GM18870 (cell line): ENCODE data around the gene SCIMP.
"Not testable (repeated sequence)": the region's sequence is repeated elsewhere in the genome, so short reads cannot be mapped to it uniquely, and the experiment has no call there.

Source experiments
- ATAC-seq: cut with Tn5 transposase; IDR thresholded peaks from one replicate; pipeline ENCODE4 v1.9.1; 2021; ENCODE audit warnings: moderate library complexity; ENCODE audit not compliant: unreplicated experiment

Gene SCIMP

GRCh38 chr17:5234645-5235576 lies at the start of gene SCIMP:
TSS of gene SCIMP (minus strand) at chr17:5234860. CDS start at chr17:5234755, 105 bp downstream.
- ATAC-seq = peak; percentile 43

- ATAC-seq = no peak
These were observed 49.1 kb upstream of the SCIMP start for GRCh38 chr17:5283571-5284315.

- no peak for ATAC-seq
These were observed 48.1 kb upstream of the SCIMP start for GRCh38 chr17:5282642-5283217.

GRCh38 chr17:5281814-5282641 lies 47.4 kb upstream of the SCIMP start, which contains the start of gene RABEP1:
TSS of gene RABEP1 (plus strand) at chr17:5282284. CDS start at chr17:5282487, 203 bp downstream.
- no peak for ATAC-seq

- no peak for ATAC-seq
These were observed 37.7 kb upstream of the SCIMP start for GRCh38 chr17:5272322-5272721.

GRCh38 chr17:5269241-5269960 lies 34.7 kb upstream of the SCIMP start:
- no peak for ATAC-seq

GRCh38 chr17:5264893-5265292 lies 30.2 kb upstream of the SCIMP start:
- no peak for ATAC-seq

- ATAC-seq = no peak
These were observed 28.8 kb upstream of the SCIMP start for GRCh38 chr17:5263441-5263840.

GRCh38 chr17:5262416-5262991 lies 27.8 kb upstream of the SCIMP start:
- ATAC-seq = no peak

- no peak for ATAC-seq
These were observed 25.9 kb upstream of the SCIMP start for GRCh38 chr17:5260542-5260941.

GRCh38 chr17:5257124-5257523 lies 22.5 kb upstream of the SCIMP start:
- ATAC-seq = no peak

- no peak for ATAC-seq
These were observed 20.4 kb upstream of the SCIMP start for GRCh38 chr17:5254903-5255521.

GRCh38 chr17:5254414-5254813 lies 19.8 kb upstream of the SCIMP start:
- no peak for ATAC-seq

GRCh38 chr17:5249615-5250014 lies 15.0 kb upstream of the SCIMP start:
- ATAC-seq = no peak

GRCh38 chr17:5248821-5249479 lies 14.3 kb upstream of the SCIMP start:
- no peak for ATAC-seq

- no peak for ATAC-seq
These were observed 13.0 kb upstream of the SCIMP start for GRCh38 chr17:5247621-5248020.

- ATAC-seq = no peak
These were observed 7.4 kb upstream of the SCIMP start for GRCh38 chr17:5241861-5242671.

- ATAC-seq = not testable (repeated sequence)
These were observed 5.1 kb upstream of the SCIMP start for GRCh38 chr17:5239769-5240168.
